ENCODE data around the gene USP44.

DNA sequence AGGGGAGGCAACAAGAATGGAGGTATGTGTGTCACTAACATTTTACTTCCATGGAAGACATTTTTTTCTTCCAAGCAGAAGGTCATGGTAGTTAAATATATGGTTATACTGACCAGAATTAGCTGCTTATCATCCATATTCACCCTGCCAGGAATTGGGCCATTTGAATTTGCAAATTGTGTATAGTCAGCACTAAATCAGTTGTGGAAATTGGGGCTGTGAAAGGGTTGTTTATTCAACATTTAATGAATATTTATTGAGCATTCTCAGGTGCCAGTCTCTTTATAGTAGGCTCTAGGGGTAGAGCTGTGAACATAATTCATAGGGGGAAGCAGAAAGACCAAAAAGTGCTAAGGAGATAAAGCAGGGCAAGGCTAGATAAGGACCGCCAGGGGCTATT lies 39.3 kb downstream of the USP44 start:
- TF ChIP-seq, protein P1, sequence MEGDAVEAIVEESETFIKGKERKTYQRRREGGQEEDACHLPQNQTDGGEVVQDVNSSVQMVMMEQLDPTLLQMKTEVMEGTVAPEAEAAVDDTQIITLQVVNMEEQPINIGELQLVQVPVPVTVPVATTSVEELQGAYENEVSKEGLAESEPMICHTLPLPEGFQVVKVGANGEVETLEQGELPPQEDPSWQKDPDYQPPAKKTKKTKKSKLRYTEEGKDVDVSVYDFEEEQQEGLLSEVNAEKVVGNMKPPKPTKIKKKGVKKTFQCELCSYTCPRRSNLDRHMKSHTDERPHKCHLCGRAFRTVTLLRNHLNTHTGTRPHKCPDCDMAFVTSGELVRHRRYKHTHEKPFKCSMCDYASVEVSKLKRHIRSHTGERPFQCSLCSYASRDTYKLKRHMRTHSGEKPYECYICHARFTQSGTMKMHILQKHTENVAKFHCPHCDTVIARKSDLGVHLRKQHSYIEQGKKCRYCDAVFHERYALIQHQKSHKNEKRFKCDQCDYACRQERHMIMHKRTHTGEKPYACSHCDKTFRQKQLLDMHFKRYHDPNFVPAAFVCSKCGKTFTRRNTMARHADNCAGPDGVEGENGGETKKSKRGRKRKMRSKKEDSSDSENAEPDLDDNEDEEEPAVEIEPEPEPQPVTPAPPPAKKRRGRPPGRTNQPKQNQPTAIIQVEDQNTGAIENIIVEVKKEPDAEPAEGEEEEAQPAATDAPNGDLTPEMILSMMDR (IDR thresholded peaks at IDR 0.05; ENCODE audit: insufficient read depth, low read length, poor library complexity, severe bottlenecking), result no peak
- no peak for TF ChIP-seq EZH2phosphoT487 (conservative IDR thresholded peaks at IDR 0.05; ENCODE audit: low read length)

Data from SU-DHL-6 (cell line).